Measurements from ENCODE around the gene CXCL5.
"Not testable (repeated sequence)": the region's sequence is repeated elsewhere in the genome, so short reads cannot be mapped to it uniquely, and the experiment has no call there.

The CXCL5 gene

DNA sequence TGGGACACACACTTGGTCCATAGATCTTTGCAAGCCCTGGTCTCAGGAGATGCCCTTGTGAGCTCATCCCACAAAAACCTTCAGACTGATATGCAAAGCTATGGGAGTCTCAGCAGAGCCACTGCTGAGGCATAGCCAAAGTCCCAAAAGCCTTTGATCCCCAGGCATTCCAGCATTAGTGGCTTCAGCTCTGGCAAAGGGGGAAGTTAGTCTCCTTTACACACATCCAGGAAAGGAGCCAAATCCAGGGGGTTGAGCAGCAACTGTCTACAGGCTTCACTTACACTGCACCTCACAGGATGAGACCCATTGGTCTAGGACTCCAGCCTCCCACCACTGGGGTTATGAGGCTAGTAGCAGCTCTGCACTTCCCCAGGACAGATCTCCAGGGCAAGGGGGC is 30.6 kb downstream of the CXCL5 start:
- FAIRE-seq: no peak

DNA sequence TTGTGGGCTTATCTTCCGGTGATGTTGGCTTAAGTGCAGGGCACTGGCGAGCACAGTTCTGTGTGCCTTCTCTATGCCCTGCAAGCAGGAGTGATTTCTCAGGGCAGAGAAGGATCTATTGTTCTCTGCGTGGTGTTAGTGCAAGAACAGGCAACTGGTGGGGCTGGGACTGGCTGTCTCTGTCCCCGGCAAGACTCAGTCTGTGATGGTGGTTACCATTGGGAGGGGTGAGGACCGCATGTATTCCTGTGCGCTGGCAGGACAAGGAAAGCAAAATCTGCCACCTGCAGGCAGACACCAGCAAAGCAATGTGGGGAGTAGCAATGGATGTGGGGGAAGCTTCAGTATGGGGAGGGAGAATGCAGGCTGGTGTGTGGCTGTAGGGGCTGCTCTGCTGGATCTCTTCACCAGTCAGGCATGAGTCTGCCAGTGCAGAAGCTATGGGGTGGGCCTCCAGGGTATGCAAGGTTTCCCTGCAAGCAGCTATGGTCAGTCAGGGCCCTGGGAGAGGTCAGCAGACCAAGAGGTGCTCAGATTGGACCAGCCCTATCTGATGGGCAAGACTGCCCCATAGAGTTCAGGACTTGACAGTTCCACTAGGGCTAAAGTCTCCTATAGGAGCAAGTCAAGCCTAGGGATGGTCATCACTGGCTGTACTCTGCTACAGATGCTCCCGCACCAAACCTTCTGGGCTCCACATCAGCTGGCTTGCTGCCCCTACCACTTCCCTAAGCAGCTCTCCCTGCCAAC is 33.4 kb downstream of the CXCL5 start:
- FAIRE-seq: no peak

DNA sequence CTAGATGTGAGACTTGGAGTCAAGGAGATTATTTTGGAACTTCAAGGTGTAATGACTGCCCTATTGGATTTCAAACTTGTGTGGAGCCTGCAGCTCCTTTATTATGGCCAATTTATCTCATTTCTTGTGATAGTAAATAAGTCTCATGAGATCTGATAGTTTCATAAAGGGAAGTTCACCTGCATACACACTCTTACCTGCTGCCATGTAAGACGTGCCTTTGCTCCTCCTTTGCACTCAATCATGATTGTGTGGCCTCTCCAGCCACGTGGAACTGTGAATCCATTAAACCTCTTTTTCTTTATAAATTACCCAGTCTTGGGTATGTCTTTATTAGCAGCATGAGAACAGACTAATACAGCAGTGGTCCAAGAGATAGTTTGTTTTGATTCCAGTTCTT is 35.8 kb downstream of the CXCL5 start:
- no peak for FAIRE-seq

DNA sequence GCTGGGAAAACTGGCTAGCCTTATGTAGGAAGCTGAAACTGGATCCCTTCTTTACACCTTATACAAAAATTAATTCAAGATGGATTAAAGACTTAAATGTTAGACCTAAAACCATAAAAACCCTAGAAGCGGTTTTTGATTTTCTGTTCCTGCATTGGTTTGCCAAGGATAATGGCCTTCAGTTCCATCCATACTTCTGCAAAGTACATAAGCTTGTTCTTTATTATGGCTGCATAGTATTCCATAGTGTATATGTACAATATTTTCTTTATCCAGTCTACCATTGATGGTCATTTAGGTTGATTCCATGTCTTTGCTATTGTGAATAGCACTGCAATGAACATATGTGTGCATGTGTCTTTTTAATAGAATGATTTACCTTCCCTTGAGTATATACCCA is 39.4 kb downstream of the CXCL5 start:
- not testable (repeated sequence) for FAIRE-seq

DNA sequence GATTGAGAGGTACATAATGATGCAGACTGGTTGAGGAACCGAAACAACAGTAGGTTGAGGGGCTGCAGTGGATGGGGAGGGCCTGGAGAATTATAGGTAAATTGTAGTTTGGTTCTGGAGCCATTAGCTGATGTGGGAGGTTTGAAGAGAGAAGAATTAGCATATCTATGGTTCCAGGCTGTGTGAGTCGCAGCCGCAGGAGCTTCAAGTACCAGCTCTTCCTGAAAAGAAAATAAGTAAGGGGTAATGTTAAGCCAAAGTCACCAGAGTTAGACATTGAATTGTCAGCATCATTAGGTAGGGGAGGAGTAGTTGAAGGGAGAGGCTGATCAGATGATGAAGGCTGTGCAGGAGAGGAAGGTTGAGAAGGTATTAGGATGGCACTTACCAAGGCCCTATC is 46.1 kb downstream of the CXCL5 start:
- FAIRE-seq: no peak

DNA sequence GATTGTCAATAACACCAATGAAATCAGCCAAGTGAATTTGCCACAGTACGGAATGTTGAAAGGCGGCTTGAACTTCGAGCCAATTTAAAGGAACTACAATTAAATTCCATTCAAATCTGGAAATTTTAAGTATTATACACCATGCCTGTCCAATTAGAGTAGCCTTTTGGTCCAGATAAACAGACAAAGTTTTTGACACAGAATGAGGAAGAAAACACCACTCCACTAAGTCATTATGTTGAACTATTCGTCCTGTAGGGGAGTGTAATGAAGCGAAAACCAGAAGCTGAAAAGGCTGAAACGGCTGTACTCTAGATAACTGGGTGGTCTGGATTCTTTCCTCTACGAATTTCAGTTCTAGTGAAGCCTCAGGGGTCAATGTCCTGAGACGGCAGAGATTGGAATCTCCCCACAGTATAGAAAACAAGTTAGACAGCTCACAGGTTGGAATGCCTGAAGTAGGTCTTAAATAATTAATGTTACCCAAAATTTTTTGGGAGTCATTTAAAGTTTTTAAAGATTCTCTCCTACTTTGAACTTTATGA is 48.0 kb downstream of the CXCL5 start:
- not testable (repeated sequence) for FAIRE-seq

DNA sequence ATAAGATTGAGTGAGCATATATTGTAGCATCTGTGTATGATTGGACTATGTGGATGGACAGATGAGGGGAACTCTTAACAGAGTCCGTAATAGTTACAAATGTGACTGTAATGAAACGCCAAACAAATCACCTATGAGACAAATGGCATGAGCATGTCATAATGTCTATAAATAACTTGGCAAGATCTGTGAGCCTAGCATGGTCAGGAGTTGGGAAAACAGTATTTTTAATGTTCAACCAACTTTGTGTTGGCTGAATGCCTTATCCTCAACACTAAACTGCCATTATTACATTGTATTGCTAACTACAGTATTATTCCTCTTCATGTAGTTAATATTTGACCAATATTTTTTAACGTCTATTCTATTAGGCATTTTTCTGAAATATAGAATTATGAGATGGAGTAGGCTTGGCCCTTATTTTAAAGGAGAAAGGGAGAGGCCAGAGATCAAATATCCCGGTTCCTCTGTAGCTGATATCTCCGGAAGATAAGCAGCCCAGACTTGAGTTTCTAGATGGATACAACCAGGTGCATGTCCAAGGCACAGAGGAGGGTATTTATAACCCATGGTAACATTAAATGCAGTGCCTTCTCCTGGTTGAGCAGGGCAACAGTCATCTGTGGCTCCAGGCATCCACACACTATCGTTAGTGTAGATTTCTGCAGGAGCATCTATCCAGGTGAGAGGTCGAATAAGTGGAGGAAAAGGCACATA is 49.3 kb downstream of the CXCL5 start:
- no peak for FAIRE-seq

DNA sequence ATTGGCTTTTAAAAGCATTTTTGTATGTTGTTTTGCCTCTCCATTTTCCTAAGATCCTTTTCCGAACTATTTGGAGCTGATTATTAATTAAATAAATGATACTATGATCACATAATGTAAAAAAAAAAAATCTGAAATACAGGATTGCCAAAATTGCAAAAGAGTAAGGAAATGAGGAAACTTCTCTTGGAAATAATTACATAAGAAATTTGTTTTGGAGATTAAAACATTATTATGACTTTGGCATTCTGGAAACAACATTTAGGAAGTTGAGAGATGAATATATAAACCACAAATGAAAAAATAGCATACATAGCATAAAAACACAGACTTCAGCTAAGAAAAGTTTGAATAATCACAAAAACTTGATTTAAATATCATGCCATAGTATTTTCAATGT is 50.2 kb downstream of the CXCL5 start:
- no peak for FAIRE-seq

DNA sequence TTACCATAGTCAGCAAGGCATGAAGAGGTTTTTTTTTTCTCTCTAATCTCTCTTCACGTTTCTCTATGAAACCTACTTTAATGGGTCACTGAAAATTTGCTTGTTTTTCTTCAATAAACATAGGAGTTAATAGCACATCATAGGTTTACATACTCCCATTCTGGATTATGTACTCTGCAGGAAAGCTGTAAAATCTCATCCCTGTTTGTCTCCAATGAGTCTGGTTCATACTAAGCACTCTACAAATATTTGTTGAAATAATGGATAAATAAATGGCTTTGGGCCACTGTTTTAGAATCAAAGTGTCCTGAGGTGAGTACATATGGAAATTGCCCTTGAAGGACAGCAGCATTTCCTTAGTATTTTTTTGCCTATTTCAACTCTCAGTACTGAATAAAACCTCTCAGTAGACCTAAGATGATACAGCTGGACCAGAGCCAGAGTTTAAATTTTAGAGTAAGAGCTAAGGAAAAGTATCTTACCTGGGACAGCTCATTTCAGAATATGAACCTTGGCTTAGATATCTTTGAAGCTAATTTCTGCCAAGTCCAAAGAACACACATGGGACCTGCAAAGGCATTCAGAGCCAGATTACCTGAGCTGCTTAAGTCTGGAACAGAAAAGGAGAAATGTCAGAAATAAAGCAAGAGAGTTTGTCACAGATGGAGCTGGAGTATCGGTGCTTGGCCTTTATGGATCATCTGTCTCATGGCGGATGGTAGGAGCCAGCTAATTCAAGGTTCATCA is 51.1 kb downstream of the CXCL5 start:
- FAIRE-seq: no peak

DNA sequence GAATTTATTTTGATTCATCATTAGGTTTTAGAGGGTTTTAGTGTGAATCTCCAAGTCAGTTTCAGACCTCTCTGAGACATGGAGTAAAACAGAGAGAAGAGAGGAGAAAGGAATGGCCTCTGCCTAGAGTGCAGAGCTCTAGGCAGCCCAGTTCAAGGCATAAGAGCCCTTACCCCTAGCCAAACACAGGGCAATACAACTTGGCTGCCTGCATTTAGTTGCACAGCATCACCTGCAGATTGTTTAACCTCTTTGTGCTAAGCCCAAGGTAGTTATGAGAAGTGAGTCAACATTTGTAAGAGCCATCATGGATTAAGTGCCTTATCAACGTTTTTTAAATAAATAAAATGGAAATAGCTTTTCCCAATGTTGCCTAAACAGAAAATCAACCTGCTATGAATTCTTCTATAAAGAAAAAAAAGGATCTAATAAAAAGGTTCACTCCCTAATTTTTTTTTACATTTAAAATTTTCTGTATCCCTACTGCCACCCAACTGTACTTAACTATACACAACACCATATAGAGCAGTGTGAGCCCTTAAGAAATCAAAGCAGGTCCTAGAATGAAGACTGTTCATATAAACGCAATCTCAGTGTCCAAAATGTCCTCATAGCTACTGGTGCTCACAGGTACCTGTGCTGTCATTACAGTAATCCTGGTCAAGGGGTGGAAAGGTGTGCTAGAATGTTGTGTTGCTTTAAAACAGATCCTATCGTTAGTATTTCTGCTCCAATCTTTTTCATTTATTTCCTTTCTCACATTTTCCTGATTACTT is 52.6 kb downstream of the CXCL5 start:
- FAIRE-seq: no peak

Data from colon (tissue), 2 donors.